WTC11 (cell line): ENCODE data around the gene AQP3. TPM values are rescaled to one million over a fixed set of nuclear protein-coding genes. Genes with fewer than 3 reads are reported as not detected.

Experiments used
- ATAC-seq: fragments of 200-7000 bp; cut with Tn5 transposase; 2 replicates; pipeline ENCODE4 v1.10.0; 2021; ENCODE audit warnings: mild to moderate bottlenecking, moderate library complexity
- CTCF ChIA-PET: fragments of 300-600 bp; sonication (Branson Sonifier 250); formaldehyde crosslinking; loops from one replicate; lab custom pipeline; 2021; ENCODE audit warnings: antibody characterized with exemption; lab: Charles Lee
- POLR2A ChIA-PET: fragments of 350-600 bp; sonication (Branson Sonifier 250); formaldehyde crosslinking; loops from one replicate; lab custom pipeline; 2021; ENCODE audit warnings: antibody characterized with exemption; lab: Charles Lee
- DNase-seq: peaks from one replicate; pipeline ENCODE4 v3.0.0; 2021; ENCODE audit warnings: low spot score
- H3K27ac Mint-ChIP-seq: 2 replicates; pipeline ENCODE4 v1.8.0; 2021; ENCODE audit warnings: mixed read lengths
- H3K27me3 Mint-ChIP-seq: 2 replicates; pipeline ENCODE4 v1.8.0; 2021; ENCODE audit warnings: low read depth, mild to moderate bottlenecking, moderate library complexity, mixed read lengths
- H3K36me3 Mint-ChIP-seq: 2 replicates; pipeline ENCODE4 v1.8.0; 2021; ENCODE audit warnings: mixed read lengths
- H3K4me1 Mint-ChIP-seq: 2 replicates; pipeline ENCODE4 v1.8.0; 2022; ENCODE audit warnings: mixed read lengths
- H3K4me3 Mint-ChIP-seq: 2 replicates; pipeline ENCODE4 v1.8.0; 2021; ENCODE audit warnings: mild to moderate bottlenecking, moderate library complexity, mixed read lengths
- H3K9me3 Mint-ChIP-seq: 2 replicates; pipeline ENCODE4 v1.8.0; 2021; ENCODE audit warnings: mixed read lengths
- ETV6 ChIP-seq: sonication (generic); formaldehyde crosslinking; IDR thresholded peaks from 2 replicates; pipeline ENCODE4 v1.8.1; 2022; ENCODE audit warnings: mild to moderate bottlenecking, missing genetic modification reagents
- FOXJ3 ChIP-seq: sonication (generic); formaldehyde crosslinking; IDR thresholded peaks from 2 replicates; pipeline ENCODE4 v1.9.0; 2021; ENCODE audit warnings: missing genetic modification reagents, mild to moderate bottlenecking, borderline replicate concordance
- HMGA2 ChIP-seq: fragments of 250-450 bp; sonication (Bioruptor Pico); IDR thresholded peaks from 2 replicates; pipeline ENCODE4 v1.4.0; 2021; ENCODE audit warnings: mild to moderate bottlenecking, moderate library complexity
- JAZF1 ChIP-seq: fragments of 250-450 bp; sonication (Bioruptor Pico); IDR thresholded peaks from 2 replicates; pipeline ENCODE4 v1.9.0; 2021; ENCODE audit warnings: moderate library complexity, mild to moderate bottlenecking, inconsistent platforms
- JUN ChIP-seq: sonication (generic); formaldehyde crosslinking; IDR thresholded peaks from 2 replicates; pipeline ENCODE4 v1.8.0; 2023; ENCODE audit warnings: mild to moderate bottlenecking, missing genetic modification reagents
- NFE2L1 ChIP-seq: sonication (generic); formaldehyde crosslinking; IDR thresholded peaks from 2 replicates; pipeline ENCODE4 v1.8.1; 2023; ENCODE audit warnings: missing genetic modification reagents
- NR1H2 ChIP-seq: sonication (generic); formaldehyde crosslinking; IDR thresholded peaks from 2 replicates; pipeline ENCODE4 v1.9.0; 2021; ENCODE audit warnings: mild to moderate bottlenecking, moderate library complexity, missing genetic modification reagents
- PRRX2 ChIP-seq: fragments of 250-450 bp; sonication (Bioruptor Pico); IDR thresholded peaks from 2 replicates; pipeline ENCODE4 v1.8.0; 2021; ENCODE audit warnings: mild to moderate bottlenecking
- STAT6 ChIP-seq: sonication (generic); formaldehyde crosslinking; conservative IDR thresholded peaks from 2 replicates; pipeline ENCODE4 v1.8.1; 2023; ENCODE audit warnings: mild to moderate bottlenecking, low read depth, missing genetic modification reagents, moderate library complexity
- ZNF263 ChIP-seq: sonication (generic); formaldehyde crosslinking; IDR thresholded peaks from 2 replicates; pipeline ENCODE4 v1.8.1; 2022; ENCODE audit warnings: low read depth, mild to moderate bottlenecking, moderate library complexity, missing genetic modification reagents
- ZNF416 ChIP-seq: fragments of 250-450 bp; sonication (Bioruptor Pico); IDR thresholded peaks from 2 replicates; pipeline ENCODE4 v1.9.0; 2021; ENCODE audit warnings: mild to moderate bottlenecking, inconsistent platforms
- ZNF532 ChIP-seq: fragments of 250-450 bp; sonication (Bioruptor Pico); IDR thresholded peaks from 2 replicates; pipeline ENCODE4 v1.9.0; 2021; ENCODE audit warnings: mild to moderate bottlenecking, borderline replicate concordance
- total RNA-seq: library from RNA; stranded (reverse); gene quantifications from 3 replicates; pipeline ENCODE4 v1.2.3, GENCODE V29; 2021
- TF ChIP-seq, protein P1 (sequence below): sonication (generic); formaldehyde crosslinking; IDR thresholded peaks from 2 replicates; pipeline ENCODE4 v1.8.0; 2023; ENCODE audit warnings: missing genetic modification reagents
- TF ChIP-seq, protein P2 (sequence below): sonication (generic); formaldehyde crosslinking; IDR thresholded peaks from 2 replicates; pipeline ENCODE4 v1.8.0; 2022; ENCODE audit warnings: missing genetic modification reagents
- TF ChIP-seq, protein P3 (sequence below): fragments of 200-600 bp; IDR thresholded peaks from 2 replicates; pipeline ENCODE4 v1.8.0; 2022; ENCODE audit warnings: antibody characterized with exemption

AQP3 gene
- total RNA-seq, 1 experiment from 2014 or later = 3.0 TPM

DNA sequence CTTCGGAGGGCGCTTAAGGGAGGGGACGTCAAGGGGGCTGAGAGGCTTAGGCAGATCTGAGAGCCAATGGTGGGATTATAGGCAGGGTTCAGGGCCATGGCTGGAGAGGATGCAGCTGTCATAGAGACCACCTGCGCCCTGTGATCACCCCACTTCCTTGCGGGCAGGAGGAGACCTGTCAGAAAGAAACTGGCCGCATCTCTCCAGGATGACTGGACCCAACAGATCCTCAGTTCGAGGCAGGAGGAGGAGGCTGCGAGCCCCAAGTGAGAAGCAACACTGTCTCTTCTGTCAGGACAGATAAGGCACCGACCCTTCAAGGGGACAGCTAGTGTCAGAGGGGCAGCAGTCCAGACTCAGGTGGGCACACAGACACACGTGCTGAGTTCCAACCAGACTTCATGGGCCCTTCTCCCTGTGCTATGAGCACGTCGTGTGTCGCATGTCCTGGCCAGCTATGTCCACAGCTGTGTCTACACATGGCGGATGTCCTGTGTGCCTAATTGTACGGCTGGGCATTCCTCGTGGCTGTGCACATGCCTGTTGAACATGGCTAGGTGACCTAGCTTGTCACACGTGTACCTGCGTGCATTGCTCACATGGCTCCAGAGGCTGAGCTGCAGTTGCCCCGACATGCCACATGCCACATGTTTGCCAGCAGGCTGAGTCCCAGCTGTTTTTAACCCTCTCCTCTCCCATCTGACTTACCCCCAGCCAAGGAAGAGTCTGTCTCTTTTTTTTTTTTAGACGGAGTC, 583 bp upstream of the AQP3 start (continued):
- TF ChIP-seq, protein P1, sequence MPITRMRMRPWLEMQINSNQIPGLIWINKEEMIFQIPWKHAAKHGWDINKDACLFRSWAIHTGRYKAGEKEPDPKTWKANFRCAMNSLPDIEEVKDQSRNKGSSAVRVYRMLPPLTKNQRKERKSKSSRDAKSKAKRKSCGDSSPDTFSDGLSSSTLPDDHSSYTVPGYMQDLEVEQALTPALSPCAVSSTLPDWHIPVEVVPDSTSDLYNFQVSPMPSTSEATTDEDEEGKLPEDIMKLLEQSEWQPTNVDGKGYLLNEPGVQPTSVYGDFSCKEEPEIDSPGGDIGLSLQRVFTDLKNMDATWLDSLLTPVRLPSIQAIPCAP (CRISPR knock-in tag) = no peak
- no peak for TF ChIP-seq JAZF1 (CRISPR knock-in tag)
- TF ChIP-seq, protein P2, sequence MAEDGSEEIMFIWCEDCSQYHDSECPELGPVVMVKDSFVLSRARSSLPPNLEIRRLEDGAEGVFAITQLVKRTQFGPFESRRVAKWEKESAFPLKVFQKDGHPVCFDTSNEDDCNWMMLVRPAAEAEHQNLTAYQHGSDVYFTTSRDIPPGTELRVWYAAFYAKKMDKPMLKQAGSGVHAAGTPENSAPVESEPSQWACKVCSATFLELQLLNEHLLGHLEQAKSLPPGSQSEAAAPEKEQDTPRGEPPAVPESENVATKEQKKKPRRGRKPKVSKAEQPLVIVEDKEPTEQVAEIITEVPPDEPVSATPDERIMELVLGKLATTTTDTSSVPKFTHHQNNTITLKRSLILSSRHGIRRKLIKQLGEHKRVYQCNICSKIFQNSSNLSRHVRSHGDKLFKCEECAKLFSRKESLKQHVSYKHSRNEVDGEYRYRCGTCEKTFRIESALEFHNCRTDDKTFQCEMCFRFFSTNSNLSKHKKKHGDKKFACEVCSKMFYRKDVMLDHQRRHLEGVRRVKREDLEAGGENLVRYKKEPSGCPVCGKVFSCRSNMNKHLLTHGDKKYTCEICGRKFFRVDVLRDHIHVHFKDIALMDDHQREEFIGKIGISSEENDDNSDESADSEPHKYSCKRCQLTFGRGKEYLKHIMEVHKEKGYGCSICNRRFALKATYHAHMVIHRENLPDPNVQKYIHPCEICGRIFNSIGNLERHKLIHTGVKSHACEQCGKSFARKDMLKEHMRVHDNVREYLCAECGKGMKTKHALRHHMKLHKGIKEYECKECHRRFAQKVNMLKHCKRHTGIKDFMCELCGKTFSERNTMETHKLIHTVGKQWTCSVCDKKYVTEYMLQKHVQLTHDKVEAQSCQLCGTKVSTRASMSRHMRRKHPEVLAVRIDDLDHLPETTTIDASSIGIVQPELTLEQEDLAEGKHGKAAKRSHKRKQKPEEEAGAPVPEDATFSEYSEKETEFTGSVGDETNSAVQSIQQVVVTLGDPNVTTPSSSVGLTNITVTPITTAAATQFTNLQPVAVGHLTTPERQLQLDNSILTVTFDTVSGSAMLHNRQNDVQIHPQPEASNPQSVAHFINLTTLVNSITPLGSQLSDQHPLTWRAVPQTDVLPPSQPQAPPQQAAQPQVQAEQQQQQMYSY (CRISPR knock-in tag) = no peak
- no peak for TF ChIP-seq HMGA2 (CRISPR knock-in tag)
- no peak for TF ChIP-seq NFE2L1
- TF ChIP-seq, protein P3, sequence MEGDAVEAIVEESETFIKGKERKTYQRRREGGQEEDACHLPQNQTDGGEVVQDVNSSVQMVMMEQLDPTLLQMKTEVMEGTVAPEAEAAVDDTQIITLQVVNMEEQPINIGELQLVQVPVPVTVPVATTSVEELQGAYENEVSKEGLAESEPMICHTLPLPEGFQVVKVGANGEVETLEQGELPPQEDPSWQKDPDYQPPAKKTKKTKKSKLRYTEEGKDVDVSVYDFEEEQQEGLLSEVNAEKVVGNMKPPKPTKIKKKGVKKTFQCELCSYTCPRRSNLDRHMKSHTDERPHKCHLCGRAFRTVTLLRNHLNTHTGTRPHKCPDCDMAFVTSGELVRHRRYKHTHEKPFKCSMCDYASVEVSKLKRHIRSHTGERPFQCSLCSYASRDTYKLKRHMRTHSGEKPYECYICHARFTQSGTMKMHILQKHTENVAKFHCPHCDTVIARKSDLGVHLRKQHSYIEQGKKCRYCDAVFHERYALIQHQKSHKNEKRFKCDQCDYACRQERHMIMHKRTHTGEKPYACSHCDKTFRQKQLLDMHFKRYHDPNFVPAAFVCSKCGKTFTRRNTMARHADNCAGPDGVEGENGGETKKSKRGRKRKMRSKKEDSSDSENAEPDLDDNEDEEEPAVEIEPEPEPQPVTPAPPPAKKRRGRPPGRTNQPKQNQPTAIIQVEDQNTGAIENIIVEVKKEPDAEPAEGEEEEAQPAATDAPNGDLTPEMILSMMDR = no peak

DNA sequence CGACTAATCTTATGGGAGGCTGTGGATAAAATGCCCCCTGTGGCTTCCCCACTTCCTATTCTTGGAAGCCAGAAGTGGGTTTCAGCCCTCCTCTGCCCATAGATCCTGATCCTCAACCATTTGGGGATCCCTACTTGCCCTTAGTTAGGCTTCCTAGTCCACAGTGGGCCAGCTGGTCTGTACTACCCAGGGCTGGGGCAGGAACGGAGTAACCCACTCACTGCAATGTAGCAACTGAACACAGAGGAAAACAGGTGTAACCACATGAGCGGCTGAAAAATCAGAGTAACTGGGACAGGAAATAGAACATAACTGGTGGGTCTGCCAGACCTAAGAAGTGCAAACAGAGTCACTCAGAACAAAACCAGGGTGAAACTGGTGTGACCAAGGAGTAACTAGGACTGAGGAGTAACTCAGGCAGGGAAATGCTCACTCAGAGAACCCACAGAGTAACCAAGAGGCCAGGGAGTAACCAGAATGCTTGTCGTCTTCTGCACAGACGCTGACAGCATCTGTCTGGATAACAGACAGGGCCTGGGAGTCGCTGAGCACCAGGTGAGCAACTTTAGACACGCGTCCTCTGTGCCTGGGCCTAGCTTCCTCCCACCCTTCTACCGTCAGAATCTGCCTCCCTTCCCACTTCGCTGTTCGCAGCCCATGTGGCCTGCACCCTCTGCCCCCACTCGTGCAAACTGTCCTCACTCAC, 1.0 kb downstream of the AQP3 start:
- Mint-ChIP-seq H3K27me3 (peaks cover 28% of the 10 kb centered on the region), H3K9me3 (no peaks in the 10 kb centered on the region), H3K4me3 (peak overlapping the region; percentile 80), H3K36me3 (no peaks in the 10 kb centered on the region), H3K27ac (no peak overlapping the region), H3K4me1 (peaks cover 35% of the 10 kb centered on the region)
- POLR2A ChIA-PET = interaction anchor here (0.9 to 1.8 kb wide), 2 partner anchors 10 to 71 kb away, joined by 3 to 5 read pairs; no protein-coding TSS in a partner anchor
- CTCF ChIA-PET = interaction anchor here (0.6 to 3.4 kb wide), 7 partner anchors 9 to 71 kb away, joined by 3 to 44 read pairs (median 25); partner anchors contain the start of gene NOL6
- ATAC-seq (0 out of 2 replicates have a peak, but pooled peaks have one; percentile 2), DNase-seq (no peak)
- TF ChIP-seq PRRX2 (CRISPR knock-in tag) (no peak), FOXJ3 (CRISPR knock-in tag) (no peak), NR1H2 (CRISPR knock-in tag) (no peak), ZNF532 (CRISPR knock-in tag) (no peak), ZNF416 (CRISPR knock-in tag) (no peak), ETV6 (CRISPR knock-in tag) (no peak), STAT6 (CRISPR knock-in tag) (no peak), ZNF263 (no peak), JUN (CRISPR knock-in tag) (no peak)
- TF ChIP-seq, protein P2 (CRISPR knock-in tag) = no peak
